Calu3 (cell line): ENCODE data around the gene GNPTG. TPM values are rescaled to one million over a fixed set of nuclear protein-coding genes. Genes with fewer than 3 reads are reported as not detected.

Experiments used
- BruUV-seq: library from RNA; stranded (reverse); fragments of 400-500 nt; replicated peaks from 2 replicates; lab custom pipeline; 2021; lab: Mats Ljungman, UMichigan
- CTCF ChIA-PET: fragments of 300-600 bp; sonication (Branson Sonifier 250); formaldehyde crosslinking; loops from one replicate; lab custom pipeline; 2022; ENCODE audit warnings: antibody characterized with exemption; lab: Charles Lee
- DNase-seq: peaks from one replicate; pipeline ENCODE4 v3.0.0; 2022
- H3K27ac Mint-ChIP-seq: one replicate; pipeline ENCODE4 v1.8.0; 2022; ENCODE audit warnings: mixed read lengths; ENCODE audit not compliant: unreplicated experiment
- H3K27me3 Mint-ChIP-seq: one replicate; pipeline ENCODE4 v1.8.0; 2022; ENCODE audit warnings: mixed read lengths; ENCODE audit not compliant: unreplicated experiment
- H3K36me3 Mint-ChIP-seq: one replicate; pipeline ENCODE4 v1.8.0; 2022; ENCODE audit warnings: mild to moderate bottlenecking, moderate library complexity, mixed read lengths; ENCODE audit not compliant: insufficient read depth, unreplicated experiment
- H3K4me1 Mint-ChIP-seq: one replicate; pipeline ENCODE4 v1.8.0; 2022; ENCODE audit warnings: mild to moderate bottlenecking, low read depth, mixed read lengths; ENCODE audit not compliant: unreplicated experiment
- H3K4me3 Mint-ChIP-seq: one replicate; pipeline ENCODE4 v1.8.0; 2022; ENCODE audit warnings: mild to moderate bottlenecking, low read depth, moderate library complexity, mixed read lengths; ENCODE audit not compliant: unreplicated experiment
- H3K9me3 Mint-ChIP-seq: one replicate; pipeline ENCODE4 v1.8.0; 2022; ENCODE audit warnings: low read depth, mixed read lengths; ENCODE audit not compliant: unreplicated experiment
- CTCF ChIP-seq: fragments of 200-600 bp; IDR thresholded peaks from one replicate; pipeline ENCODE4 v1.8.0; 2022; ENCODE audit warnings: antibody characterized with exemption; ENCODE audit not compliant: unreplicated experiment
- intact Hi-C: fragments of 100-400 bp; cut with micrococcal nuclease; formaldehyde crosslinking; loops from one replicate; pipeline ENCODE4 v1.10.0; 2022; ENCODE audit not compliant: unreplicated experiment
- total RNA-seq: library from RNA; stranded (reverse); gene quantifications from 2 replicates; pipeline ENCODE4 v1.2.3, GENCODE V29; 2022

Gene GNPTG
- total RNA-seq, 1 experiment from 2014 or later = 63.9 TPM

- Mint-ChIP-seq H3K4me1 (no peaks in the 10 kb centered on the region), H3K36me3 (peaks cover 16% of the 10 kb centered on the region), H3K27me3 (no peaks in the 10 kb centered on the region), H3K27ac (no peak overlapping the region), H3K4me3 (no peak overlapping the region), H3K9me3 (no peaks in the 10 kb centered on the region)
- intact Hi-C loops = no loop called here
- CTCF ChIA-PET = no interaction called here
- TF ChIP-seq CTCF = no peak
- no TSS peak for BruUV-seq
- DNase-seq = no peak
These were observed 50.0 kb downstream of the GNPTG start for GRCh38 chr16:1401758-1402154.

- no peak for TF ChIP-seq CTCF
- Mint-ChIP-seq H3K36me3 (peaks cover 29% of the 10 kb centered on the region), H3K4me1 (peaks cover 2% of the 10 kb centered on the region), H3K4me3 (no peak overlapping the region), H3K27ac (no peak overlapping the region), H3K9me3 (no peaks in the 10 kb centered on the region), H3K27me3 (no peaks in the 10 kb centered on the region)
- no TSS peak for BruUV-seq
- intact Hi-C loops = no loop called here
- CTCF ChIA-PET = no interaction called here
- DNase-seq = no peak
These were observed 51.3 kb downstream of the GNPTG start for GRCh38 chr16:1403036-1403435.

GRCh38 chr16:1403733-1404132, 52.0 kb downstream of the GNPTG start:
- TF ChIP-seq CTCF = no peak
- no peak overlapping the region for H3K4me3 Mint-ChIP-seq
- H3K36me3 Mint-ChIP-seq = peaks cover 30% of the 10 kb centered on the region
- peaks cover 9% of the 10 kb centered on the region for H3K4me1 Mint-ChIP-seq
- DNase-seq = no peak
- H3K27me3 Mint-ChIP-seq = no peaks in the 10 kb centered on the region
- H3K9me3 Mint-ChIP-seq = no peaks in the 10 kb centered on the region
- CTCF ChIA-PET = no interaction called here
- BruUV-seq = no TSS peak
- no peak overlapping the region for H3K27ac Mint-ChIP-seq
- intact Hi-C loops = no loop called here

- Mint-ChIP-seq H3K9me3 (no peaks in the 10 kb centered on the region), H3K27ac (peak overlapping the region; percentile 84), H3K27me3 (no peaks in the 10 kb centered on the region), H3K4me3 (peak overlapping the region; percentile 99), H3K4me1 (peaks cover 9% of the 10 kb centered on the region), H3K36me3 (peaks cover 19% of the 10 kb centered on the region)
- DNase-seq = no peak
- TF ChIP-seq CTCF = no peak
- intact Hi-C loops = no loop called here
- BruUV-seq = no TSS peak
- CTCF ChIA-PET = interaction anchor here (0.7 to 1.0 kb wide), 3 partner anchors 13 to 28 kb away, joined by 3 to 5 read pairs (median 4); partner anchors contain the start of gene UQCC4
These were observed 56.0 kb downstream of the GNPTG start for GRCh38 chr16:1407753-1408152.
